H1 (cell line): ENCODE data around the gene CHD3. TPM values are rescaled to one million over a fixed set of nuclear protein-coding genes. Genes with fewer than 3 reads are reported as not detected.

Experiments
- CTCF ChIA-PET: fragments of 300-600 bp; sonication (Branson Sonifier 250); formaldehyde crosslinking; loops from one replicate; lab custom pipeline; 2021; ENCODE audit not compliant: partially characterized antibody; lab: Charles Lee
- POLR2A ChIA-PET: fragments of 300-600 bp; sonication (Branson Sonifier 250); formaldehyde crosslinking; loops from one replicate; lab custom pipeline; 2021; ENCODE audit warnings: inconsistent platforms; ENCODE audit not compliant: partially characterized antibody; lab: Charles Lee
- DNase-seq, 2 experiments: peaks; one replicate each; pipeline versions ENCODE4 v3.0.0 to v3.0.0-alpha.2; 2010 to 2022; ENCODE audit warnings: low spot score in 2 of 2, low read depth in 1 of 2, mixed read lengths in 1 of 2
- FAIRE-seq: peaks from 2 replicates; lab custom pipeline; 2011; peaks lifted over from hg19 to GRCh38; lab: Jason Lieb, UNC
- H2AFZ ChIP-seq: 2 replicates; pipeline ENCODE4 v1.8.1; 2012; ENCODE audit warnings: low read length, inconsistent platforms
- H2AK5ac ChIP-seq: 2 replicates; pipeline ENCODE4 v1.6.1; 2013; ENCODE audit warnings: low read depth, low read length
- H2BK120ac ChIP-seq: replicated peaks from 2 replicates; pipeline ENCODE3; 2013; ENCODE audit warnings: low read depth, low read length, inconsistent platforms
- H2BK12ac ChIP-seq: 2 replicates; pipeline ENCODE4 v1.6.1; 2013; ENCODE audit warnings: low read depth, low read length
- H2BK15ac ChIP-seq: 2 replicates; pipeline ENCODE4 v1.6.1; 2013; ENCODE audit warnings: low read length
- H2BK20ac ChIP-seq: 2 replicates; pipeline ENCODE4 v1.6.1; 2013; ENCODE audit warnings: low read length
- H2BK5ac ChIP-seq: 2 replicates; pipeline ENCODE4 v1.6.1; 2013; ENCODE audit warnings: low read depth, low read length
- H3K14ac ChIP-seq: 2 replicates; pipeline ENCODE4 v1.6.1; 2013; ENCODE audit warnings: inconsistent platforms; ENCODE audit not compliant: insufficient read length
- H3K18ac ChIP-seq: 2 replicates; pipeline ENCODE4 v1.6.1; 2013; ENCODE audit warnings: low read length; ENCODE audit errors: extremely low read depth
- H3K23ac ChIP-seq: 2 replicates; pipeline ENCODE4 v1.6.1; 2013; ENCODE audit warnings: inconsistent platforms; ENCODE audit not compliant: insufficient read length
- H3K23me2 ChIP-seq: 2 replicates; pipeline ENCODE4 v1.6.1; 2013; ENCODE audit warnings: low read depth, low read length
- H3K27ac ChIP-seq: 2 replicates; pipeline ENCODE4 v1.6.1; 2011; ENCODE audit warnings: low read depth, low read length, inconsistent platforms
- H3K27me3 ChIP-seq, 4 experiments: replicated peaks in 1 of 4; 1 replicate in 1 of 4; 2 replicates in 3 of 4; pipeline versions ENCODE4 v1.6.1 to v1.8.1; 2011 to 2013; ENCODE audit warnings: low read length in 3 of 4, mild to moderate bottlenecking in 3 of 4, inconsistent platforms in 2 of 4, mixed read lengths in 2 of 4, moderate library complexity in 1 of 4; ENCODE audit not compliant: control insufficient read depth in 3 of 4, insufficient read depth in 3 of 4; ENCODE audit errors: extremely low read depth in 1 of 4
- H3K36me3 ChIP-seq, 4 experiments: 2 replicates each; pipeline versions ENCODE4 v1.6.1 to v1.8.1; 2011 to 2013; ENCODE audit warnings: mild to moderate bottlenecking in 4 of 4, low read length in 3 of 4, moderate library complexity in 2 of 4, control low read depth in 1 of 4, inconsistent platforms in 1 of 4; ENCODE audit not compliant: insufficient read depth in 4 of 4, control insufficient read depth in 2 of 4
- H3K4ac ChIP-seq: replicated peaks from 2 replicates; pipeline ENCODE3; 2013; ENCODE audit warnings: low read length, low read depth, mixed read lengths, inconsistent platforms; ENCODE audit not compliant: insufficient read length
- H3K4me1 ChIP-seq, 4 experiments: replicated peaks in 1 of 4; 1 replicate in 1 of 4; 2 replicates in 3 of 4; pipeline versions ENCODE4 v1.6.1 to v1.8.1; 2011 to 2013; ENCODE audit warnings: low read length in 3 of 4, inconsistent platforms in 2 of 4, mixed read lengths in 1 of 4; ENCODE audit not compliant: insufficient read depth in 4 of 4, control insufficient read depth in 3 of 4
- H3K4me2 ChIP-seq, 2 experiments: 2 replicates each; pipeline versions ENCODE4 v1.6.1 to v1.8.1; 2011 to 2013; ENCODE audit warnings: low read depth in 2 of 2, low read length in 2 of 2, control low read depth in 1 of 2, inconsistent platforms in 1 of 2, mild to moderate bottlenecking in 1 of 2; ENCODE audit not compliant: insufficient read depth in 1 of 2
- H3K4me3 ChIP-seq, 4 experiments: fragments of 200-600, 300-600 bp in 1 of 4; sonication (generic), shearing (Covaris generic), sonication (Bioruptor Twin) in 1 of 4; 2 replicates each; pipeline versions ENCODE4 v1.5.1 to v1.8.1; 2011 to 2016; ENCODE audit warnings: low read length in 4 of 4, low read depth in 3 of 4, control low read depth in 2 of 4, inconsistent platforms in 2 of 4, mild to moderate bottlenecking in 2 of 4, mixed read lengths in 1 of 4, moderate library complexity in 1 of 4; ENCODE audit not compliant: insufficient read depth in 2 of 4; ENCODE audit errors: extremely low read depth in 1 of 4
- H3K56ac ChIP-seq: replicated peaks from 2 replicates; pipeline ENCODE3; 2013; ENCODE audit warnings: low read depth, mild to moderate bottlenecking, mixed read lengths, low read length, inconsistent platforms; ENCODE audit not compliant: insufficient read length
- H3K79me1 ChIP-seq: 2 replicates; pipeline ENCODE4 v1.6.1; 2013; ENCODE audit warnings: low read depth, low read length, control low read depth
- H3K79me2 ChIP-seq, 2 experiments: 2 replicates each; pipeline versions ENCODE4 v1.6.1 to v1.8.1; 2012 to 2013; ENCODE audit warnings: low read length in 2 of 2, mild to moderate bottlenecking in 2 of 2, inconsistent platforms in 1 of 2; ENCODE audit not compliant: insufficient read depth in 2 of 2, control insufficient read depth in 1 of 2
- H3K9ac ChIP-seq, 4 experiments: replicated peaks in 1 of 4; 1 replicate in 1 of 4; 2 replicates in 3 of 4; pipeline versions ENCODE4 v1.6.1 to v1.8.1; 2011 to 2013; ENCODE audit warnings: low read depth in 3 of 4, low read length in 3 of 4, control low read depth in 2 of 4, mild to moderate bottlenecking in 2 of 4, moderate library complexity in 2 of 4, inconsistent platforms in 1 of 4; ENCODE audit errors: extremely low read depth in 1 of 4
- H3K9me3 ChIP-seq, 2 experiments: 2 replicates each; pipeline versions ENCODE4 v1.6.1 to v1.8.1; 2012 to 2013; ENCODE audit warnings: mild to moderate bottlenecking in 2 of 2, moderate library complexity in 2 of 2, control low read depth in 1 of 2, inconsistent platforms in 1 of 2, low read depth in 1 of 2, low read length in 1 of 2, mixed read lengths in 1 of 2; ENCODE audit not compliant: insufficient read depth in 2 of 2
- H4K20me1 ChIP-seq, 2 experiments: replicated peaks in 1 of 2; 2 replicates each; pipeline versions ENCODE3 to v1.8.1; 2011 to 2013; ENCODE audit warnings: inconsistent platforms in 2 of 2, low read length in 2 of 2, mild to moderate bottlenecking in 1 of 2; ENCODE audit not compliant: insufficient read depth in 2 of 2, control insufficient read depth in 1 of 2
- H4K5ac ChIP-seq: 2 replicates; pipeline ENCODE4 v1.6.1; 2013; ENCODE audit warnings: low read length, low read depth, mixed read lengths, inconsistent platforms; ENCODE audit not compliant: insufficient read length
- H4K8ac ChIP-seq: 2 replicates; pipeline ENCODE4 v1.8.0; 2013; ENCODE audit warnings: mild to moderate bottlenecking, moderate library complexity, low read length, inconsistent platforms; ENCODE audit not compliant: insufficient read depth; ENCODE audit errors: extremely low read depth
- H4K91ac ChIP-seq: replicated peaks from 2 replicates; pipeline ENCODE3; 2013; ENCODE audit warnings: low read length, mixed read lengths, inconsistent platforms; ENCODE audit not compliant: insufficient read length
- ATF2 ChIP-seq: IDR thresholded peaks from 2 replicates; pipeline ENCODE4 v1.6.1; 2012; ENCODE audit warnings: low read length, inconsistent platforms
- ATF3 ChIP-seq: IDR thresholded peaks from 2 replicates; pipeline ENCODE4 v1.6.1; 2011; ENCODE audit warnings: low read depth, mild to moderate bottlenecking, low read length; ENCODE audit not compliant: insufficient read depth
- CEBPB ChIP-seq: IDR thresholded peaks from 2 replicates; pipeline ENCODE4 v1.6.1; 2012; ENCODE audit warnings: low read depth, low read length
- CHD1 ChIP-seq: IDR thresholded peaks from 2 replicates; pipeline ENCODE4 v1.6.1; 2012; ENCODE audit warnings: low read depth, low read length, improper control_type of control experiment
- SIRT6 ChIP-seq: IDR thresholded peaks from one replicate; pipeline ENCODE4 v1.7.1; 2012; ENCODE audit warnings: low read length, inconsistent platforms
- ZNF274 ChIP-seq: IDR thresholded peaks from 2 replicates; pipeline ENCODE4 v1.7.0; 2012; ENCODE audit warnings: low read length, borderline replicate concordance; ENCODE audit errors: extremely low read depth
- WGBS, 2 experiments: shearing (Covaris generic) in 1 of 2; methylation state at CpG; one replicate each; pipeline versions ENCODE4 v1.1.6 to v1.1.7; 2013 to 2015; ENCODE audit warnings: low lambda C conversion rate in 2 of 2, mixed read lengths in 2 of 2, inconsistent platforms in 1 of 2, low coverage in 1 of 2, missing lambda C conversion rate in 1 of 2; ENCODE audit not compliant: insufficient replicate concordance in 2 of 2, insufficient coverage in 1 of 2, insufficient read length in 1 of 2; ENCODE audit errors: extremely low coverage in 1 of 2, missing lambda C conversion rate in 1 of 2; 5-methylcytosine and 5-hydroxymethylcytosine counted together
- polyA plus RNA-seq, 7 experiments: library from polyadenylated mRNA; depleted of rRNA in 3 of 7; stranded (reverse) in 5 of 7; unstranded in 2 of 7; fragments of >200 nt in 5 of 7; fragments of 200-250 nt in 2 of 7; gene quantifications; 1 replicate in 5 of 7; 2 replicates in 1 of 7; 4 replicates in 1 of 7; pipeline versions ENCODE4 v1.2.1 to v1.2.3, GENCODE V29; 2011 to 2013; ENCODE audit warnings: missing spikeins in 2 of 7, mixed read lengths in 2 of 7
- total RNA-seq: library from RNA; stranded (reverse); fragmentation: NEBNext Ultra II Directional; extraction: Animal tissue kit (Norgen Biotek cat#: 25700); gene quantifications from 2 replicates; pipeline ENCODE4 v1.2.1, GENCODE V29; 2021

The CHD3 gene
- total and polyA plus RNA-seq, 2 of the 8 experiments (the other 6 are each of a cell fraction or from before 2014, with no cell fraction given) = 12.3 to 12.9 TPM

DNA sequence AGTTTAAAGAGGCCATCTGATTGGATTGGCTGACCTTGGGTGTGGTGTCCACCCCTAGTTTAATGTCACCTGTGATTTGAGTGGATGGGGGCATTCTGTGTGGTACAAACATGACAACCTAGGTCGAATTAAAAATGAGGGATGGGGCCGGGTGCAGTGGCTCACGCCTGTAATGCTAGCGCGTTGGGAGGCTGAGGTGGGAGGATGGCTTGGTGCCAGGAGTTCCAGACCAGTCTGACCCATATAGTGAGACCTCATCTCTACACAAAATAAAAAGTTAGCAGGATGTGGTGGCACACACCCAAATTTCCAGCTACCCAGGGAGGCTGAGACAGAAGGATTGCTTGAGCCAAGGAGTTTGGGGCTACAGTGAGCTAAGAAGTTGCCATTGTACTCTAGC, 57.9 kb downstream of the CHD3 start:
- Histone ChIP-seq H2BK5ac (no peak overlapping the region), H4K20me1 (peaks cover 2 to 4% of the 10 kb centered on the region in 2 experiments), H4K91ac (no peak overlapping the region), H4K5ac (no peak overlapping the region), H2AFZ (no peak overlapping the region), H3K56ac (no peak overlapping the region), H4K8ac (no peak overlapping the region), H2AK5ac (no peak overlapping the region), H2BK12ac (no peak overlapping the region), H3K79me1 (no peaks in the 10 kb centered on the region), H3K27me3 (no peaks in the 10 kb centered on the region), H3K4ac (no peak overlapping the region), H3K4me3 (no peak overlapping the region), H3K18ac (no peak overlapping the region), H3K14ac (no peak overlapping the region), H2BK20ac (no peak overlapping the region), H3K23me2 (no peaks in the 10 kb centered on the region), H3K9ac (no peak overlapping the region), H3K23ac (no peak overlapping the region), H2BK15ac (no peak overlapping the region), H3K4me1 (no peaks in the 10 kb centered on the region), H3K4me2 (no peak overlapping the region), H3K79me2 (no peaks in the 10 kb centered on the region), H3K27ac (no peak overlapping the region), H3K36me3 (peaks cover 8 to 40% (median 32%) of the 10 kb centered on the region in 4 experiments), H2BK120ac (no peak overlapping the region), H3K9me3 (no peaks in the 10 kb centered on the region)
- POLR2A ChIA-PET = interaction anchor here (1.4 kb wide), 1 partner anchor 19 kb away, joined by 3 read pairs; no protein-coding TSS in a partner anchor
- WGBS, 2 experiments = 90% methylated on average over 5 of the region's 5 CpGs; no CpG with 5 or more reads in 1 of the 2 experiments
- FAIRE-seq (no peak), DNase-seq (no peak)
- TF ChIP-seq CHD1 = no peak
- TF ChIP-seq CEBPB = no peak
- no peak for TF ChIP-seq ZNF274
- no peak for TF ChIP-seq ATF3
- no peak for TF ChIP-seq ATF2
- no peak for TF ChIP-seq SIRT6
- CTCF ChIA-PET = interaction anchor here (0.6 to 2.1 kb wide), 5 partner anchors 16 to 120 kb away, joined by 3 to 6 read pairs (median 3); no protein-coding TSS in a partner anchor
